ENCODE data around the gene SEMA3C.

Gene SEMA3C

DNA sequence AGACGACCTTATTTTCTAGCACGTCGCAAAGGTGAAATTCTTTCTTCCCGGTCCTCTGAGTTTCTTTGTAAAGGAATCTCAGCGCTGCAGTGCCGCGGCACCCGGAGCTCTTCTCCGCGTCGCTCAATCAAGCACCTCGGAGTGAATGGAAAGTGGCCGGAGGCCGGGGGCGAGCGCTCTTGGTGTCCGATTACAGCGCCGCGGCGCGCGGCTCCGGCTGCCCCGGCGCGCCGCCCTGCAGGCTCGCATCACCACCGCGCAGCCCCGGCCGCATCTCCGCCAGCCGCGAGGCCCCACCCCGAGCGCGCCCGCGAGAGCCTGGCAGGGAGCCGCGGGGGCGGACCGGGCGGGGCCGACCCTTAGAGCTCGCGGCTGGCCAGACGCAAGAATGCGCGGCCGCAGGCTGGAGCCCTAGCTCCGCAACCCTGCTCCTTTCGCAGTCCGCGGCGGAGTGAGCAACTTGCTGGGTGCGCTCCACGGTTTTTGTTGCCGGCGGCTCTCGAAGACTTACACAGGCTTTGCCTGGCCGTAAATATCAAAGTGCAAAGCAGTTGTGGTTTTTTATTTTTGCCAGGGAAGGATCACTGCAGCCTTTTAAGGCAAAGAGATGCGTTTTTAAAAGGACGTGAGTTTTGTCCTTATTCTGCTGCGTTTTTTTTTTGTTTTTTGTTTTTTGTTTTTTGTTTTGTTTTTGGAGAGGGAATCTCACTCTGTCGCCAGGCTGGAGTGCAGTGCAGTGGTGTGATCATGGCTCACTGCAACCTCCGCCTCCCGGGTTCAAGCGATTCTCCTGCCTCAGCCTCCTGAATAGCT, at the start of gene SEMA3C:
Gene SEMA3C (minus strand): TSS at position 143 of the 813 bp plus-strand sequence. CDS start 2,270 bp downstream, outside the sequence.
- DNase-seq (ENCODE audit: low read depth) = peak; percentile 90

DNA sequence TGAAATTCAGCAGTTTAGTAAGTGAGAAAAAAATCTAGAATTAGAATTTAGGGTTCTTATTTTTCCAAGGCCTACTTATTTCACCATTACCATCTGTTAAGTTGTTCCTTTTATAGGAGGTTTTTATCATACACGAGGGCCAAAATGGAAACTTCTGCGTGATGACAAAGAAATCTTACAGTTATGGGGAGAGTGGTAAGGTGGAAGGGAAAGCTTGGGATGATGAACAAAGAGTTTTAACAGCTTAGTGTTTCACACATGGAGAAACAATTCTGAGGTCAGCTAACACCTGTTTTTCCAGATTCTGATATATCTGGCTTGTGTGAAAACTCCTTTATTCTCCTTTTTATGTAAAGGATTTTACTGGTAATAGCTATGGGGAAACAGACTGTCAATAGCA, 49.8 kb upstream of the SEMA3C start:
- no peak for DNase-seq (ENCODE audit: low read depth)

DNA sequence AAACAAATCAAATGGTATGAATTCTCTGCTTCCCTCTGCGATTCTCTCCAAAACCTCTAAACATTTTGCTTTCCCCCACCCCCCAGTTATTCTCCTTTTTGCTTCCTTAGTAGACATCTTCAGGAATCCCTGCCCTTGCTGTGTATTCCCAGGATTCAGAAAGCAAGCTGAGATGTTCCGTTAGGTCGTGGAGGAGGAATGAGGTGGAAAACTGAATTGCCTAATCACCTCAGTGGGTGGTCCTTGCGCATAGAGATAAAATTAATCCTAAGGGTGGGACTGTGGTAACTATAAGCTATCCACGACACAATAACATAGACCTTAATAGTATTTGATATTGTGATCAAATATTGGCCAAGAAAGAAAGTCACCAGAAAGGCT, 49.1 kb upstream of the SEMA3C start:
- DNase-seq (ENCODE audit: low read depth) = no peak

DNA sequence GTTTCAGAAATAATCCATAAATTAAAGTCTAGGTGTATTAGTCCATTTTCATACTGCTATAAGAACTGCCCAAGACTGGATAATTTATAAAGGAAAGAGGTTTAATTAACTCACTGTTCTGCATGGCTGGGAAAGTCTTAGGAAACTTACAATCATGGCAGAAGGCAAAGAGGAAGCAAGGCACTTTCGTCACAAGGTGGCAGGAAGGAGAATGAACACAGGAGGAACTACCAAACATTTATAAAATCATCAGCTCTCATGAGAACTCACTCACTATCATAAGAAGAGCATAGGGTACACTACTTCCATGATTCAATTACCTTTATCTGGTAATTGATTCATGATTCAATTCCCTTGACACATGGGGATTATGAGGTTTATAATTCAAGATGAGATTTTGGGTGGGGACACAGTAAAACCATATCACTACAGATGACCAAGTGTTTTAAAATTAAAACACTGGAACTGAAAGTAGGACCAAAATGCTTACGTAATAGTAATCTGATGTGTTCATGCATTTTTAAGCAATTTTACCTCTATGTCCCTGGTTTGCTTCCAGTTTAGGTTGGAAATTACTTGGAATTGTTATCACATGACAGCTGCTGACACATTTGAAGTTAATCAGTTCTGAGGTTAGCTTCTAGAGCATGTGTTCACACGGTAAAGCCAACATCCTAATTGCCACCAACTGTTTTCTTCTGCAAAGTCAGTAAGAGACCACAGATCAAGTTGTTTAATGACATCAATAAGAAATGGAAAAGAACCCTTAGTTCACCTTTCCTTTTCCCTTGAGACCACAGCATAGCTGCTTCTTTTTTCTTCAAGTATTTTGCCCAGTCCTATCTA, 48.4 kb upstream of the SEMA3C start:
- peak; percentile 20 for DNase-seq (ENCODE audit: low read depth)

DNA sequence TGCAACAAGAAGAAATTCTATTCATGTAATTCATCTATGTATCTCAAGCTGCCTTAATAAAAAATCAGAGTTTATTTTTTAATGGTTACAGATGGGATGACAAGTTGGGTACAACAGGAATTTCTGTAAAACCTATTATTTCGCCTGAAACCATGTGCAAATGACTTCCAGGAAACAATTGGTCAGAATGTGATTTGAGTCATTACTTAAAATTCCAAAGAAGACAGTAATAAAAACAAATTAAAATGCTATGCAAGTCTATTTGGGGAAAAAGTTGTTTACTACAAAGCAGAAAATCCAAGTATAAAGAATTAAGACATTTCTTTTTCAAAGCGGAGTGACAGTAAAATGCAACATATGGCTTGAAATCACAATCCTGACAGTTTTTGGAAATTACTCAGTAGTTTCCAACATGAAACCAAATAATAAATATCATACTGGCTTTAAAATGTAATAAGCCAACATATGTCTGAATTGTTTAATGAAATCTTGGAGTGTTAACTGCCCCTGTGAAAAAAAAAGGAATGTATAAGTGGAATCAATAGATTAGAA, 41.5 kb upstream of the SEMA3C start:
- DNase-seq (ENCODE audit: low read depth) = no peak

DNA sequence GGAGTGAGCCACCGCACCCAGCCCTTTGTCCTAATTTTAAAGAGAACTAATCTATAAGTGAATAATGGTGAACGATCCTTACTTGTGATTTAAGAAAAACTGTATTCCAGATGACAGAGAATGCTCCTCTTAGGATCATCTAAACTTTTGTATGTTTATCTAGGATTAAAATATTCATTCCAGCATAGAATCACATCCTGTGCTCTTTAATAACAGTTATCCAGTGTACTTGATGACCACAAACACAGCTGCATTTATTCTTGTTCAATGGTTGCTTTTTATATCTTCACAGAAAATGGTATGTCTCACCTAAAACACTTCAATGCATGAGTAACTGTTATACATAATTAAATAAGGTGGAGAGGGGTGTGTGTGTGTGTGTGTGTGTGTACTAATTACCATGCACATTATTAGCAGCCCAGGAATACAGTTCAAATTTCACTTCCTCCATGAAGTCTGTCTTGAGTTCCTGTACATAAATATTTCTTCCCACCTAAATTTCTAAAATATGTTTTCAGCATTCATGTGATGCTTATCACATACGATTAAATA, 38.5 kb upstream of the SEMA3C start:
- no peak for DNase-seq (ENCODE audit: low read depth)

DNA sequence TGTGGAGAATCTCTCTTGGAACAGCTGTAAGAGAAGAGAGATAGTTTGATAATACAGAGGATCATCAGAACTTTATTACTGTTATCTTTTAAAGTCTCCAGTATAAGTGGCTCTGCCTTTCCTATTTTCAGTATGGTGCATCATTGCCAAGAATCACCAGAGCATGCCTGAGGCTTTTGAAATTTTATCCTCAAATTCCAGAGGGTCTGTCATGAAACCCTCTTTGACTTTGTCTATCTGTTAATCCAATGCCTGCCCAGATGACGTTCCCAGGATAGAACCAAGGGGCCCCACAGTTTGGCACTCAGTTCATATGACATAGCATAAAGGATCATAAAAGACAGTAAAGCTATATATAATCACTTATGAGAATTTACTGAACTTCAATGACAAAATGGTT, 35.3 kb upstream of the SEMA3C start:
- DNase-seq (ENCODE audit: low read depth) = no peak

DNA sequence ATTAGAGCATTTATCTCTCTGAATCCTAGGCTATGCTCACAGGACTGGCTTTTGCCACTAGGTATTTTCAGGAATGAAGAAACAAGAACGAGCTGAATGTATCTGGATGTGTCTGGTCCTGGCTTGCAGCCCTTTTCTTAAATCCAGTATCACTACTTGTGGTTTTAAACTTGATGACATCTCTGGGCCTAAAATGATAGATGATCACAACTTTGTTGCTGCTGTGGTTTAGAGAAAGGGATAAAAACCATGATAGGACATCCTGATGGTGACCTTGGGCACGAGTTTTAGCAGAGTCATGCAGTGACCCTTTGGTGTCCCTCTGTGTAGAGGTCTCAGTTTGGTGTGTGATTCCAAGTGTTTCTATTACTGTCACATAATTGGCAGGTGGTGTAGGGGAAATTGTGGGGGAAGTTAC, 31.7 kb upstream of the SEMA3C start:
- DNase-seq (ENCODE audit: low read depth) = no peak

DNA sequence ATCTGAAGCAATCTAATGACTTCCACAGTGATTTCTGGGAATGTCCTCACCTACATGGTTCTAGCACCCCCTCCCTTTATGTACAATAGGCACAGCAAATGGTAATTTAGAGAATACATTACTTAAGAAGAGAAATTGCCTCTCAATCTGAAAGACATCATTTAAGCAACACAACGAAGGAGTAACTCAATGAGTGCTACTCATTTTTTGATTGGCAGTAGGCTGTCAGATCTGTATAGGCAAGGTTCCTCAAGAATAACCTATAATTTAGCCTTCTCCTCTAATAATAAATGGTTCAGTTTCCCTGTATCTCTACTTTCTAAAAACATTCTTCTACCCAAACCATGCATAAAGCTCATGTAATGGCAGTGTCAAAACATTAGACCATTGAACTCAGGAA, 30.6 kb upstream of the SEMA3C start:
- DNase-seq (ENCODE audit: low read depth) = no peak

DNA sequence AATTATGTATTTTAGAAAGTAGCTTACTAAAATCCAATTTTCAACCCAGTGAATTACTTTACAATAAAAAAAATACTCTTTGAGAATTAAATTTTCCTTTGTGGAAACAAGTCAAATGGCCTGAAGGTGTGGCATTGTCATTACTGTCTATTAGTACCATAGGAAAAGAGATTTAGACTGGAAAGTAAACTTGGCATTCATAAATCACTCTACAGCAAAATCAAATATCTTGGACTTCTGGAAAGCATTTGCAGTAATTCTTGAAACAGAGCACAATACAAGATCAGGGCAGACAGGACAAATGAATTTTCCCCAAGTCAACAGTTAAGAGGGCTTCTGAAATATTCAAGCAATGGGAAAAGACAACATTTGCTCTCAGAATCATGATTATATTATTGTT, 28.0 kb upstream of the SEMA3C start:
- DNase-seq (ENCODE audit: low read depth) = no peak

DNA sequence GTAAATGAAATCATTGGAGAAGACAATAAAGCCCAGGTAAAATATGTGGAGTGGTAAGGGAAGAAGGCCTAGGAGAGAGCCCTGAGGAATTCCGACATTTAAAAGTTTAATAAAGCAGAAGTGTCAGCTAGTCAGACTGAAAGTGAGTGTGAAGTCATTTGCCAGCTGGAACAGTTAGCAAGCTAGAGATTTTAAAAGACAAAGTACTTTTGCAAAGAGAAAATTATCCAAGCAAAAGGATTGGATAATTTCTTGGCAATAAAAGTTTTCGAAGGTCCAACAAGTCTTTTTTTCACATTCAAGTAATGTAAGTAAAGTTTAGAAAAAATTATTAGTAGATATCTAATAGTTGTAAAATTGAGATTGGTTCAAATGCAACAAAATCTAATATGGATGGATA, 27.1 kb upstream of the SEMA3C start:
- DNase-seq (ENCODE audit: low read depth) = no peak

DNA sequence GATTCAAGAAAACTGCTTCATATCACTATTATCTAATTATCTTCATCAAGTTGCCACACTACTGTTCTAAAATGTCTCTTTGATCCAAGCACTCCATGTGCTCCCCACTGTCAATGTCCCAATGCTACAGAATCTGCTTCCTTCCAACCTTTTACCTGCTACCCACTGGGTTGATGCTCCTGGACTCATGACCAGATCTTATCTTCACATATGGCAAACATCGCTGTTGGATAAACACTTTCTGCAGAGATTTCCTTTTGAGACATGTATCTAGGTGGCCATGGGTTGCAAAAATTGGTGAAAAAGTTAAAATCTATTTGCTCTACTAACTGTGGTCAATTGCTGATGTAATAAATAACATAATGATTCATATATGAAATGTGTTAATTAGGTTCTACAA, 24.5 kb upstream of the SEMA3C start:
- DNase-seq (ENCODE audit: low read depth) = no peak

DNA sequence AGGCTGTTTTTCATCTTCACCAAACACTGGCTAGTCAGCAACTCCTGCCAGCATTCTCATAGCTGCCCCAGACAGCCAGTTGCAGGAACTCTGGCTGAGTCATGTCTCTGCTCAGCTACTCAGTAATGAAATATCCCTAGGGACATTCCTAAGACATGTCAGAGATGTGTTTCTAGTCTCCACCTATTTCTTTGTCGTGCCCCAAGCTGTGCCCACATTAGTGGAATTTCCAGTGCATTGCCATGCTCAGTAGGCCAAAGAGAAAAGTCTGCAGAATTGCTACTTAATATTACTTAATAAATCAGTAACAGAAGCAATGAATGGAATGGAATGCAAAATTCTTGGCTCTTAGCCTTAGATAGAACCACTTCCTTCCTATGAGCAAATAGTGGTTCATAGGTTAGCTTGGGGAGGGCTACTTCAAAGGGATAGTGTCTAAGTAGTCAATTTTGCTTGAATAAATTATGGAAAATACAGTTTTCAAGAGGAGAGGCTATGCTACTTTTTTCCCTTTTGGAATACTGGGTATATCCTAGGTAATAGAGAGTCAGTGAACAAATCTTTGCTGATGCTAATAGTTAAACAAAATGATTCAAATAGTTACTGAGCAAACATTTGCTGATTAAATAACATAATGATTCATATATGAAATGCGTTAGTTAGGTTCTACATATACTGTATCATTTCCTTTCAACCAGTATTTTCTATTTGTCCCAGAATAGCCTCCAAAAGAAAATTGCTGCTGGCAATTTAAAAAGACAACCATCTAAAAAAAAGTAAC, 23.6 kb upstream of the SEMA3C start:
- DNase-seq (ENCODE audit: low read depth) = peak; percentile 97

DNA sequence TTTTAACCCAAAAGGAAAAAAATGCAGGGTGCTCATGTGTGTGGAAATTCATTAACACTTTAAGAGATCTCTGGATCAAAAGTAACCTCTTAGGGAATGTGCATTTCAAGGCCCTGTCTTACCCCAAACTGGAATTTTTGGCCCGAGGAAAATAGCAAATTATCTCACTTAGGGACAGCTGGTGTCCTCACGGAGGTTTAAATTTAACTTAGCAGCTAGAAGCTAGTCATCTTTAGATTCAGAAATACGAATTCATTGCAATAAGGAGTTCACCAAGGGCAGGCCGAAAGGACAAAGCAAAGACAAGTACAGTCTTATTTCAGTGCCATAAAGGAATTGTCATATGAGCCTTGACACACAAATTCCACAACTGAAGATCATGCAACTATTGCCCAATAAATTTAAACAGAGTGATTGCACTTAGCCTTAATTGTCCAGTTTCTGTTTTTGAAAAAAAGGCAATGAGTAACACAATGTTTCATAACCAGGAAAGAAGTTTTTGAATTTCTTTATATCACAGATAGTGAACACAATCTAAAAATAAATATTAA, 22.4 kb upstream of the SEMA3C start:
- DNase-seq (ENCODE audit: low read depth) = peak; percentile 71

DNA sequence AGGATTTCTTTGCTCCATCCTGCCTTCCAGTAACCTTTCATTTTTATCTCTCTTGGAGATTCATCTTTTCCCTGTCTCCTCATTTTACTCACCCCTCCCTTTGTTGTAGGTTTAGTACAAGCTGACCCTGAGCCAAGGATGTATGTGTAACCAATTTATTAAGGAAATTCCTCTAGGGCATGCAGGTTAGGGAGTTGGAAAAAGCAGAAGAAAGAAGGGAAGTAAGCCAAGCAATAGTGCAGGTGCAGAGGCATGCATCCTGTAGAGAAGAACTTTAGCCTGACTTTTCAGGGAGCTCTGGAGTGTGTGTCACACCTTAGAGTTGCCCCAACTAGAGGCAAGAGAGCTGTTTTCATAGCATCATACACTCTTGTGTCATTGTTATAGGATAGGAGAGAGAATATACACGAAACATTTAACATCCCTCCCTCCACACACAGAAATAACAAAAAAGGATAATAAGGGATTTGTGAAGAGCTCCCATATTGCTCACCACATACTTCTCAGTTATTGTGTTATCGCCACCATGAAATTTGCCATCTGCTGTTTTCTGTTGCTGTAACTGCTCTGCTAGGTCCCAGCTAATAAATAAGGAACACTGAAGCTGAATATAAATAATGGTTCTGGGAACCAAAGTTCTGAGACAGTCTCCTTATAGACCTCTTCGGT, 21.8 kb upstream of the SEMA3C start:
- DNase-seq (ENCODE audit: low read depth) = no peak

DNA sequence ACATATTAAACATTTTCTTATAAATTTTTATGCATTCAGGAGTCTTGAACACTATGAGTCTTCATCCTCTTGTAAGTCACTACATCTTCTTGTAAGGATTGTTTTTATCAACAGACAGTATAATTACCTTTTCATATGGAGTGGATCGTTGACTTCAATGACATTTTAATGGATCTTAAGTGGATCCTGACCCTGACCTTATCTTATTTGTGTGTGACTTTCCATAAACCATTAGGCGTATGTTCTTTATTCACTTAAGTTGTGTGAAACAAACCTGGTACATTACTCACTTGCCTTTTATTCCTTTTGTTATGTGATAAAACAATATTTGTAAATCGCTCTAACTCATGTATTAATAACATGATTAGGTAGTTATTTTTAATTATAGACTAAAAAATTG, 18.5 kb upstream of the SEMA3C start:
- DNase-seq (ENCODE audit: low read depth) = no peak

DNA sequence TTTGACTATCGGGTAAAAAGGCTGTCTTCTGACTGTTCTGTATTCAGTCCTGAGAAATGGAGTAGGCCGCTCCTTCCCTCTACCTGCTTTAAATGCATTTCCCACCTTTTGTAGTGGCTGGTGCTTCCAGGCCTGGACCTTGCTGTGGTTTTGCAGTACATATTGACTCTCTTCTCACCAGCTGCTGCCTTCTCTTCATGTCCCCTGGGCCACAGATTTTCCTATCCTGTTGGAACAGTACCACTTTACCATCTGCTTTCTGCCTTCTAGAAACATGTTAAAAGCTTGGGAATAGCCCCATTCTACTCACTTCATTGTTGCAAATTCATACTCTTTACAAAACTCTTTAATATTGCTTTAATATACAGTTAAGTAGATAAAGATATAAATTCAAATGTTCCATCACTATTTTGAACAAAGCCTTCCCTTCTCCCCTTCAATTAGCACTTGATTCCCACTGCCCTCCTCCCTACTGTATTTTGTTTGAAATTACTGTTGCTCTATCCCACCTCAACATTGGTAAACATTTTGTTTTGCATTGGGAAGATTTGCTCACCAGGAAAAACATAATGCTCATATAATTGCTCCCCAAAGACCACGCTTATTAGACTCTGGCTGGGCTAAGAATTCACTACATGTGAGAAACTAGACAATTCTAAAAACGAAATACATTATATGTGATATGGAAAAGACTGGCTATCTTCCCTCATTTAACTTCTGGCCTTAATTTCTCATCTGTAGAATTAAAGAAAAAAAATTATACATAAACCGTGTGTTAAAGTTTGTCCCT, 17.3 kb upstream of the SEMA3C start:
- DNase-seq (ENCODE audit: low read depth) = no peak

DNA sequence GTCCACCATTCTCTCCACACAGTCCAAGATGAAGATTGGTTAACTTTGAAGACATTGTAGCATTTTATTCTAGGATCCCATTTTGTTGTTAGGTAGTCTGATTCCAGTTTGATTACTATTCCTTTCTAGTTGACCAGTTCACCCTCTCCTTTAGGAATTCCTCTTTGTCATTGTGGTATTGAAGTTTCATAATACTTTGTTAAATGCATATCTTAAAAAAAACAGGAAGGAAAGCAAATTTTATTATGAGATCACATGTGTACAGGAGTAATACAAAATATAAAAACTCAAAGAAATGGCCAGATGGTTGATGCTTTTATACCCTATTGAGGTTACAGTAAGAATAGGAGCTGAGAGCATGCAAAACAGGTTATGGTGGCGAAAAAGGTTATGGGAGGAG, 15.5 kb upstream of the SEMA3C start:
- DNase-seq (ENCODE audit: low read depth) = no peak

DNA sequence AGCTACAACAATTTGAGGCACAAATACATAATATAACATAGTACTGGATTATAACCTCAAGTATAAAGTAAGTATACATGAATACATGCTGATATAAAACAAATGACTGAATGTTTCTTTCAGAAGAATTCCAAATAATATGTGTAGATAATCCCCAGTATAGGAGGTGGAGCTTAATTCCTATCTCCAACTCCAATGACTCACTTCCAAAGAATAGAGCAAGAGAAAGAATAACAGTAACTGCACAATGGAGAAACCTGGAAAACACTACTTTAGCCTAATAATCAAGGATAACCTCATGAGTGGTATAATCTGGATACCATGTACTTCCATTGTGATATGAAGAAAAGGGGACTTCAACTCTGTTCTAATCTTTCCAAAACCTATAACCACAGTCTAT, 13.7 kb upstream of the SEMA3C start:
- DNase-seq (ENCODE audit: low read depth) = no peak

DNA sequence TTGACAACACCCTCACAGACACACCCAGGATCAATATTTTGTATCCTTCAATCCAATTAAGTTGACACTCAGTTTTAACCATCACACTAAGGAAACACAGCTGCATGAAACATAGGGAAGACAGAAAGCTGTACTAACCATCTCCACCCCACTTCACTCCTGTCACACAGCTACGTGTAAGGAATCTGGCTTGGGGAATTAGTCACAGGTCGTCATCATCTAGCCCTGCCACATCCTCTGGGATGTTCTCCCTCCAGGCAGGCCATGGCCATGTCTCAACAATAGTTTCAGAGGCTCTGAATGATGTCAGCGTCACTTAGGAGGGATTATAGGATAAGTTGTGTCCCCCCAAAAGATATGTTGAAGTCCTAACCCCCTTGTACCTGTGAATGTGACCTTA, 10.8 kb upstream of the SEMA3C start:
- no peak for DNase-seq (ENCODE audit: low read depth)

All from fibroblast of the conjunctiva (primary cell).